Hippocampal formation (tissue), 2 donors: ENCODE measurements around the gene PTPRN2.
"Not testable (repeated sequence)": the region's sequence is repeated elsewhere in the genome, so short reads cannot be mapped to it uniquely, and the experiment has no call there.

Source experiments
- DNase-seq, 2 donors: peaks; one replicate each; lab custom pipeline; 2025; lab: John Stamatoyannopoulos, UW

The PTPRN2 gene

GRCh38 chr7:157996359-157997079 lies 591.1 kb downstream of the PTPRN2 start:
- DNase-seq = no peak

GRCh38 chr7:157995815-157996214 lies 591.8 kb downstream of the PTPRN2 start:
- no peak for DNase-seq

- DNase-seq = no peak
These were observed 593.3 kb downstream of the PTPRN2 start for GRCh38 chr7:157994319-157994718.

- DNase-seq = no peak
These were observed 594.1 kb downstream of the PTPRN2 start for GRCh38 chr7:157993406-157994105.

- DNase-seq = no peak
These were observed 595.0 kb downstream of the PTPRN2 start for GRCh38 chr7:157992511-157993160.

GRCh38 chr7:157991761-157992160 lies 595.9 kb downstream of the PTPRN2 start:
- no peak for DNase-seq

GRCh38 chr7:157991351-157991750 lies 596.3 kb downstream of the PTPRN2 start:
- DNase-seq = no peak

GRCh38 chr7:157990881-157991250 lies 596.8 kb downstream of the PTPRN2 start:
- no peak for DNase-seq

GRCh38 chr7:157990226-157990880 lies 597.3 kb downstream of the PTPRN2 start:
- no peak for DNase-seq

GRCh38 chr7:157989589-157989988 lies 598.0 kb downstream of the PTPRN2 start:
- no peak for DNase-seq

GRCh38 chr7:157987906-157988305 lies 599.7 kb downstream of the PTPRN2 start:
- DNase-seq = no peak

- no peak for DNase-seq
These were observed 601.6 kb downstream of the PTPRN2 start for GRCh38 chr7:157986051-157986450.

GRCh38 chr7:157985636-157986035 lies 602.0 kb downstream of the PTPRN2 start:
- no peak for DNase-seq

GRCh38 chr7:157984423-157985163 lies 603.0 kb downstream of the PTPRN2 start:
- DNase-seq = no peak

GRCh38 chr7:157983502-157984422 lies 603.9 kb downstream of the PTPRN2 start:
- DNase-seq = no peak

- no peak for DNase-seq
These were observed 605.8 kb downstream of the PTPRN2 start for GRCh38 chr7:157981778-157982177.

- no peak for DNase-seq
These were observed 606.8 kb downstream of the PTPRN2 start for GRCh38 chr7:157980774-157981173.

- not testable (repeated sequence) for DNase-seq
These were observed 607.3 kb downstream of the PTPRN2 start for GRCh38 chr7:157980341-157980731.

GRCh38 chr7:157979636-157980340 lies 607.8 kb downstream of the PTPRN2 start:
- DNase-seq = no peak

GRCh38 chr7:157978766-157979165 lies 608.9 kb downstream of the PTPRN2 start:
- no peak for DNase-seq
